SU-DHL-6 (cell line): ENCODE results near the gene SKIDA1.
"Not testable (repeated sequence)": the region's sequence is repeated elsewhere in the genome, so short reads cannot be mapped to it uniquely, and the experiment has no call there.

Source experiments
- H2AFZ ChIP-seq: fragments of 200-600 bp; sonication (generic); 2 replicates; pipeline ENCODE4 v1.6.1; 2014; ENCODE audit warnings: low read depth, mild to moderate bottlenecking, moderate library complexity, mixed read lengths, antibody characterized with exemption, low read length; ENCODE audit not compliant: severe bottlenecking
- H3F3A ChIP-seq: fragments of 200-600 bp; shearing (Covaris generic); 2 replicates; pipeline ENCODE4 v1.6.0; 2016; ENCODE audit warnings: antibody characterized with exemption, mild to moderate bottlenecking; ENCODE audit not compliant: insufficient read depth
- H3K27ac ChIP-seq: fragments of 200-600 bp; sonication (generic); 2 replicates; pipeline ENCODE4 v1.5.1; 2016; ENCODE audit warnings: low read depth, mild to moderate bottlenecking, low read length, moderate library complexity, mixed read lengths
- H3K27me3 ChIP-seq: fragments of 200-600 bp; sonication (generic), shearing (Covaris generic); 2 replicates; pipeline ENCODE4 v1.6.0; 2014; ENCODE audit warnings: mild to moderate bottlenecking, low read length
- H3K36me3 ChIP-seq: fragments of 200-600 bp; sonication (generic); 2 replicates; pipeline ENCODE4 v1.6.1; 2014; ENCODE audit warnings: mild to moderate bottlenecking, low read length, mixed read lengths
- H3K4me2 ChIP-seq: fragments of 300-600, 200-600 bp; shearing (Covaris generic), sonication (generic); 2 replicates; pipeline ENCODE4 v1.6.0; 2014; ENCODE audit warnings: low read length, low read depth, mild to moderate bottlenecking; ENCODE audit not compliant: poor library complexity, severe bottlenecking
- H3K4me3 ChIP-seq: fragments of 200-600 bp; sonication (generic); 2 replicates; pipeline ENCODE4 v1.5.1; 2014; ENCODE audit warnings: antibody characterized with exemption, low read length, mild to moderate bottlenecking, mixed read lengths; ENCODE audit not compliant: insufficient read depth, poor library complexity, severe bottlenecking
- H3K79me2 ChIP-seq: fragments of 200-600 bp; sonication (generic); 2 replicates; pipeline ENCODE4 v1.6.1; 2014; ENCODE audit warnings: mild to moderate bottlenecking, low read length, moderate library complexity; ENCODE audit not compliant: insufficient read depth
- H3K9ac ChIP-seq: fragments of 200-600 bp; sonication (generic); 2 replicates; pipeline ENCODE4 v1.7.0; 2014; ENCODE audit warnings: mild to moderate bottlenecking, low read length
- H3K9me2 ChIP-seq: fragments of 200-600 bp; sonication (generic); replicated peaks from 2 replicates; pipeline ENCODE4 v1.6.1; 2014; ENCODE audit warnings: low read length; ENCODE audit not compliant: insufficient read depth
- H3K9me3 ChIP-seq: fragments of 200-600 bp; sonication (generic); 2 replicates; pipeline ENCODE4 v1.6.1; 2014; ENCODE audit warnings: low read length, mixed read lengths; ENCODE audit not compliant: insufficient read depth
- H4K20me1 ChIP-seq: fragments of 200-600 bp; sonication (generic); 2 replicates; pipeline ENCODE4 v1.6.1; 2014; ENCODE audit warnings: low read depth, mild to moderate bottlenecking, antibody characterized with exemption, low read length, moderate library complexity, mixed read lengths
- CTCF ChIP-seq: fragments of 200-600 bp; sonication (generic); IDR thresholded peaks from one replicate; pipeline ENCODE4 v1.5.1; 2017; ENCODE audit warnings: antibody characterized with exemption, mild to moderate bottlenecking, low read length, moderate library complexity; ENCODE audit not compliant: insufficient read depth, poor library complexity, severe bottlenecking
- EZH2phosphoT487 ChIP-seq: fragments of 200-600 bp; sonication (generic), shearing (Covaris generic); conservative IDR thresholded peaks from 2 replicates; pipeline ENCODE4 v1.6.1; 2018; ENCODE audit warnings: mild to moderate bottlenecking, antibody characterized with exemption, low read length, moderate library complexity, mixed read lengths

The SKIDA1 gene

GRCh38 chr10:21570761-21571521 is 45.5 kb upstream of the SKIDA1 start:
- Histone ChIP-seq H3K9ac (no peak overlapping the region), H4K20me1 (no peaks in the 10 kb centered on the region; the same call in 1 of the 2 replicates), H3K9me3 (no peaks in the 10 kb centered on the region), H3K4me2 (no peak overlapping the region), H3K79me2 (peaks cover 91% of the 10 kb centered on the region), H3F3A (peaks cover 8% of the 10 kb centered on the region; the same call in 1 of the 2 replicates), H3K27me3 (no peaks in the 10 kb centered on the region), H3K4me3 (no peak overlapping the region), H3K9me2 (no peaks in the 10 kb centered on the region), H3K27ac (no peak overlapping the region), H2AFZ (no peak overlapping the region), H3K36me3 (peaks cover 8% of the 10 kb centered on the region)
- no peak for TF ChIP-seq CTCF
- no peak for TF ChIP-seq EZH2phosphoT487

- H3K27ac ChIP-seq, H3K4me3 ChIP-seq, H3K36me3 ChIP-seq, H3K4me2 ChIP-seq, H2AFZ ChIP-seq, H3F3A ChIP-seq, H3K27me3 ChIP-seq, H4K20me1 ChIP-seq, H3K9me2 ChIP-seq, H3K9me3 ChIP-seq, H3K9ac ChIP-seq: not testable (repeated sequence)
- H3K79me2 ChIP-seq = peaks cover 70% of the 10 kb centered on the region
Measured at GRCh38 chr10:21558984-21559383, 33.5 kb upstream of the SKIDA1 start.

- Histone ChIP-seq H3K9me2 (no peaks in the 10 kb centered on the region), H3K9me3 (no peaks in the 10 kb centered on the region), H3K27me3 (no peaks in the 10 kb centered on the region), H4K20me1 (no peaks in the 10 kb centered on the region), H3F3A (peaks cover 4% of the 10 kb centered on the region; the same call in 1 of the 2 replicates), H3K4me2 (no peak overlapping the region), H3K79me2 (peaks cover 66% of the 10 kb centered on the region), H3K36me3 (peaks cover 2% of the 10 kb centered on the region; the same call in 1 of the 2 replicates), H3K9ac (no peak overlapping the region), H3K27ac (no peak overlapping the region), H3K4me3 (no peak overlapping the region), H2AFZ (no peak overlapping the region)
- no peak for TF ChIP-seq CTCF
Measured at GRCh38 chr10:21556527-21556926, 31.0 kb upstream of the SKIDA1 start.

GRCh38 chr10:21552638-21553037 is 27.2 kb upstream of the SKIDA1 start:
- Histone ChIP-seq H3K27ac (no peak overlapping the region), H3F3A (peaks cover 7% of the 10 kb centered on the region; the same call in 1 of the 2 replicates), H2AFZ (no peak overlapping the region), H3K4me2 (no peak overlapping the region), H3K9ac (no peak overlapping the region), H3K9me2 (no peaks in the 10 kb centered on the region), H3K27me3 (no peaks in the 10 kb centered on the region), H3K36me3 (peaks cover 5% of the 10 kb centered on the region; the same call in 1 of the 2 replicates), H3K4me3 (no peak overlapping the region), H4K20me1 (0 out of 2 replicates have a peak, but pooled peaks cover 4% of the 10 kb centered on the region), H3K9me3 (no peaks in the 10 kb centered on the region), H3K79me2 (peaks cover 57% of the 10 kb centered on the region)
- TF ChIP-seq CTCF (no peak), EZH2phosphoT487 (no peak)
